CD4-positive, alpha-beta T cell treated with Interleukin-12 subunit alpha and Interleukin-12 subunit beta, for 1 hour (primary cell): ENCODE results near the gene RNF151.
A peak's percentile ranks its signal among the peaks of the same experiment; 100 is the strongest.
"Not testable (repeated sequence)": the region's sequence is repeated elsewhere in the genome, so short reads cannot be mapped to it uniquely, and the experiment has no call there.

Experiments
- DNase-seq: peaks from one replicate; pipeline ENCODE4 v3.0.0-alpha.2; 2020

Gene RNF151

GRCh38 chr16:1960665-1961630, 5.7 kb upstream of the RNF151 start:
- DNase-seq = peak; percentile 44

- no peak for DNase-seq
Observed at GRCh38 chr16:1961651-1962067, 5.0 kb upstream of the RNF151 start.

GRCh38 chr16:1962161-1963153, 4.2 kb upstream of the RNF151 start:
- not testable (repeated sequence) for DNase-seq

- peak; percentile 52 for DNase-seq
Observed at GRCh38 chr16:1963806-1964505, 2.7 kb upstream of the RNF151 start.

- peak; percentile 100 for DNase-seq
Observed at GRCh38 chr16:1964506-1965395, 1.9 kb upstream of the RNF151 start, which contains the start of gene RPS2. Gene RPS2, minus strand, starts transcription at chr16:1964826. Its CDS starts 201 bp downstream, at chr16:1964625.

- no peak for DNase-seq
Observed at GRCh38 chr16:1965396-1966001, 1.2 kb upstream of the RNF151 start.

GRCh38 chr16:1968146-1968953, 1.7 kb downstream of the RNF151 start:
- no peak for DNase-seq

- peak; percentile 98 for DNase-seq
Observed at GRCh38 chr16:1971796-1972489, 5.3 kb downstream of the RNF151 start, which contains the start of gene TBL3. Gene TBL3, plus strand, starts transcription at chr16:1972053. Its CDS starts 112 bp downstream, at chr16:1972165.

GRCh38 chr16:1972490-1972877, 5.8 kb downstream of the RNF151 start:
- no peak for DNase-seq

GRCh38 chr16:1973461-1974156, 7.0 kb downstream of the RNF151 start:
- no peak for DNase-seq

- DNase-seq = no peak
Observed at GRCh38 chr16:1974157-1975070, 7.8 kb downstream of the RNF151 start.

- no peak for DNase-seq
Observed at GRCh38 chr16:1975432-1976215, 9.0 kb downstream of the RNF151 start.

GRCh38 chr16:1976216-1976520, 9.5 kb downstream of the RNF151 start:
- DNase-seq = no peak

GRCh38 chr16:1976951-1977874, 10.6 kb downstream of the RNF151 start:
- DNase-seq = no peak

- DNase-seq = no peak
Observed at GRCh38 chr16:1977875-1978268, 11.2 kb downstream of the RNF151 start.
